Measurements from ENCODE around the gene ZXDC. TPM values are rescaled to one million over a fixed set of nuclear protein-coding genes. Genes with fewer than 3 reads are reported as not detected.

ZXDC gene
- total and polyA plus RNA-seq, 2 donors (not counting 3 experiments of a cell fraction or from before 2014, with no cell fraction given), result 15.2 to 22.6 TPM

DNA sequence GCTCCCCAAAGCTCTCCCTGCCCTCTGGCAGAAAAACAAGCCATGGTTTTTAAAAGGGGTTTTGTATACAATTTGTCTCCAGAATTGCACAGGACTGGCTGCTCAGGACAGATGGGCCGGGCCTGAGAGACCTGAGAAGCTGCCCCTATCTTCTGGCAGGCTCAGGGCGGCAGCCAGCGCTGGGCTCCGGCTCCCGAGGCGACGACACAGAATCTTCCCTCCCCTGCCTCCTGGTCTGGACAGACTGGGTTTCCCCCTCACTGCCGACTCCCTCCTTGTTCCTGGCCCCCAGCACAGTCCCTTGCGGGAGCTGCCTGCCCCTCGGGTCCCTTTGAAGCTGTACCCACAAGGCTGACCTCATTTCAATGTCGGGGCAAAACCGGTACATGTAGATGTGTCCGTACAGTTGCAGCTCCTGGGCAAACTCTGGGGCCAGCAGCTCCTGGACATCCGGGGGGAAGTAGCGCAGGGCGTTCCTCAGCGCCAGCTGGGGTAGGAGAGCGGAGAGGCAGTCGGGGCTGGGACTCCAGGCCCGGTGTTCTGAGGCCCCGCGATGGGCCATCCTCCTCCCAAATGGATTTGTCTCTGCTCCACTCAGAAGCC lies 34.7 kb upstream of the ZXDC start:
- Histone ChIP-seq H4K20me1 (replicated peaks; ENCODE audit: control insufficient read depth, extremely low read depth, insufficient read depth, low read length) (no peaks in the 10 kb centered on the region), H3K4me1 (ENCODE audit: control insufficient read depth, extremely low read depth, insufficient read depth, low read length) (no peaks in the 10 kb centered on the region), H3K9me3 (replicated peaks; ENCODE audit: control insufficient read depth, insufficient read depth, low read length) (no peaks in the 10 kb centered on the region), H3K4me2 (ENCODE audit: insufficient read depth, low read length) (no peak overlapping the region), H2AFZ (ENCODE audit: low read depth, low read length) (no peak overlapping the region), H3K27me3 (ENCODE audit: control insufficient read depth in 2 of 2, insufficient read depth in 2 of 2, low read length in 2 of 2) (no peaks in the 10 kb centered on the region), H3K4me3 (replicated peaks in 1 of 3; ENCODE audit: insufficient read depth in 1 of 3, low read depth in 1 of 3, low read length in 3 of 3) (no peak overlapping the region), H3K36me3 (ENCODE audit: control insufficient read depth in 2 of 2, extremely low read depth in 1 of 2, insufficient read depth in 2 of 2, low read length in 2 of 2) (no peaks in the 10 kb centered on the region), H3K9me1 (replicated peaks; ENCODE audit: control insufficient read depth, extremely low read depth, insufficient read depth, low read length) (no peaks in the 10 kb centered on the region), H3K9ac (replicated peaks; ENCODE audit: extremely low read depth, insufficient read depth, low read length) (no peak overlapping the region), H3K27ac (ENCODE audit: insufficient read depth, low read depth, low read length) (no peak overlapping the region), H3K79me2 (ENCODE audit: control insufficient read depth, insufficient read depth, low read length) (no peaks in the 10 kb centered on the region)
- no peak for DNase-seq (ENCODE audit: low read depth, low spot score)
- no peak for FAIRE-seq
- TF ChIP-seq, protein P1, sequence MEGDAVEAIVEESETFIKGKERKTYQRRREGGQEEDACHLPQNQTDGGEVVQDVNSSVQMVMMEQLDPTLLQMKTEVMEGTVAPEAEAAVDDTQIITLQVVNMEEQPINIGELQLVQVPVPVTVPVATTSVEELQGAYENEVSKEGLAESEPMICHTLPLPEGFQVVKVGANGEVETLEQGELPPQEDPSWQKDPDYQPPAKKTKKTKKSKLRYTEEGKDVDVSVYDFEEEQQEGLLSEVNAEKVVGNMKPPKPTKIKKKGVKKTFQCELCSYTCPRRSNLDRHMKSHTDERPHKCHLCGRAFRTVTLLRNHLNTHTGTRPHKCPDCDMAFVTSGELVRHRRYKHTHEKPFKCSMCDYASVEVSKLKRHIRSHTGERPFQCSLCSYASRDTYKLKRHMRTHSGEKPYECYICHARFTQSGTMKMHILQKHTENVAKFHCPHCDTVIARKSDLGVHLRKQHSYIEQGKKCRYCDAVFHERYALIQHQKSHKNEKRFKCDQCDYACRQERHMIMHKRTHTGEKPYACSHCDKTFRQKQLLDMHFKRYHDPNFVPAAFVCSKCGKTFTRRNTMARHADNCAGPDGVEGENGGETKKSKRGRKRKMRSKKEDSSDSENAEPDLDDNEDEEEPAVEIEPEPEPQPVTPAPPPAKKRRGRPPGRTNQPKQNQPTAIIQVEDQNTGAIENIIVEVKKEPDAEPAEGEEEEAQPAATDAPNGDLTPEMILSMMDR (IDR thresholded peaks at IDR 0.05; ENCODE audit: extremely low read depth in 1 of 2, insufficient read depth in 1 of 2, low read depth in 1 of 2, low read length in 2 of 2), result no peak
- TF ChIP-seq, protein P2, sequence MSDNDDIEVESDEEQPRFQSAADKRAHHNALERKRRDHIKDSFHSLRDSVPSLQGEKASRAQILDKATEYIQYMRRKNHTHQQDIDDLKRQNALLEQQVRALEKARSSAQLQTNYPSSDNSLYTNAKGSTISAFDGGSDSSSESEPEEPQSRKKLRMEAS (IDR thresholded peaks at IDR 0.05; ENCODE audit: insufficient read depth, insufficient read length), result no peak
- TF ChIP-seq POLR2AphosphoS5 (IDR thresholded peaks at IDR 0.05; ENCODE audit: insufficient read depth, low read depth, low read length) (no peak), GATA2 (IDR thresholded peaks at IDR 0.05; ENCODE audit: insufficient read depth, insufficient read length, low read depth, low read length) (no peak), FOS (IDR thresholded peaks at IDR 0.05; ENCODE audit: borderline replicate concordance, insufficient read depth, low read length) (no peak), POLR2A (IDR thresholded peaks at IDR 0.05; ENCODE audit: low read depth, low read length) (no peak), EZH2 (IDR thresholded peaks at IDR 0.05; ENCODE audit: borderline replicate concordance, low read depth, low read length, severe bottlenecking) (no peak), JUN (IDR thresholded peaks at IDR 0.05; ENCODE audit: borderline replicate concordance, insufficient read depth, insufficient read length, low read depth) (no peak), MYC (IDR thresholded peaks at IDR 0.05; ENCODE audit: low read depth, low read length) (no peak)
- ChIA-PET CTCF (interaction anchor here (1.5 kb wide), 1 partner anchor 21 kb away, joined by 3 read pairs; no protein-coding TSS in a partner anchor), POLR2A (no interaction called here)
- dilution Hi-C loops (cut with MboI; ENCODE audit: extremely low pct_ligation_motif_present, low sequenced_read_pairs) (no loop called here), intact Hi-C loops (cut with micrococcal nuclease) (no loop called here)
- BruUV-seq (replicated peaks), result no TSS peak

All from endothelial cell of umbilical vein (primary cell).